Uterus (tissue), 4 donors: ENCODE measurements around the gene GATA6. TPM values are rescaled to one million over a fixed set of nuclear protein-coding genes. Genes with fewer than 3 reads are reported as not detected.

Source experiments
- DNase-seq, 2 donors: peaks; one replicate each; pipeline ENCODE4 v3.0.0-alpha.2; 2019 to 2020
- H3K27ac ChIP-seq, 2 donors: fragments of 200-600 bp; sonication (generic); 1 replicate in 1 of 2; 2 replicates in 1 of 2; pipeline ENCODE4 v1.5.1; 2016 to 2018
- H3K27me3 ChIP-seq, 2 donors: fragments of 200-600 bp; sonication (generic); one replicate each; pipeline ENCODE4 v1.5.1; 2018 to 2019; ENCODE audit warnings: control low read depth in 1 of 2
- H3K36me3 ChIP-seq, 2 donors: fragments of 200-600 bp; sonication (generic); one replicate each; pipeline ENCODE4 v1.5.1; 2019; ENCODE audit warnings: control low read depth in 1 of 2
- H3K4me1 ChIP-seq, 2 donors: fragments of 200-600 bp; sonication (generic); one replicate each; pipeline ENCODE4 v1.5.1; 2018 to 2019; ENCODE audit warnings: control low read depth in 1 of 2
- H3K4me3 ChIP-seq, 2 donors: fragments of 200-600 bp; sonication (generic); 1 replicate in 1 of 2; 2 replicates in 1 of 2; pipeline ENCODE4 v1.5.1; 2018 to 2019; ENCODE audit warnings: mild to moderate bottlenecking in 1 of 2
- H3K9me3 ChIP-seq, 2 donors: fragments of 200-600 bp; sonication (generic); one replicate each; pipeline ENCODE4 v1.5.1; 2019; ENCODE audit warnings: control low read depth in 1 of 2
- POLR2A ChIP-seq, 2 donors: fragments of 450-650 bp; IDR thresholded peaks; one replicate each; pipeline ENCODE4 v1.6.1; 2016; ENCODE audit warnings: antibody characterized with exemption in 2 of 2, mild to moderate bottlenecking in 1 of 2, moderate library complexity in 1 of 2
- intact Hi-C: fragments of 100-400 bp; cut with DNase I; formaldehyde crosslinking; loops from one replicate; pipeline ENCODE4 v1.15.1; 2023; ENCODE audit warnings: low total_unique reads
- total RNA-seq, 4 donors: library from RNA; depleted of rRNA in 3 of 4; stranded (reverse); fragments of >200 nt in 3 of 4; gene quantifications; one replicate each; pipeline versions ENCODE4 v1.1.0 to v1.2.4, GENCODE V29; 2014 to 2023
- TF ChIP-seq, protein P1 (sequence below), 4 experiments: fragments of 200-600 bp in 2 of 4; fragments of 450-650 bp in 2 of 4; sonication (generic) in 2 of 4; IDR thresholded peaks; one replicate each; pipeline ENCODE4 v1.5.1; 2016 to 2019; ENCODE audit warnings: antibody characterized with exemption in 4 of 4, mild to moderate bottlenecking in 2 of 4, moderate library complexity in 1 of 4
- donor health status: DM: yes; HTN: yes; CAD: no.

GATA6 gene
- total RNA-seq, 4 donors from 2014 or later, result 28.2 to 59.6 (median 39.5) TPM

DNA sequence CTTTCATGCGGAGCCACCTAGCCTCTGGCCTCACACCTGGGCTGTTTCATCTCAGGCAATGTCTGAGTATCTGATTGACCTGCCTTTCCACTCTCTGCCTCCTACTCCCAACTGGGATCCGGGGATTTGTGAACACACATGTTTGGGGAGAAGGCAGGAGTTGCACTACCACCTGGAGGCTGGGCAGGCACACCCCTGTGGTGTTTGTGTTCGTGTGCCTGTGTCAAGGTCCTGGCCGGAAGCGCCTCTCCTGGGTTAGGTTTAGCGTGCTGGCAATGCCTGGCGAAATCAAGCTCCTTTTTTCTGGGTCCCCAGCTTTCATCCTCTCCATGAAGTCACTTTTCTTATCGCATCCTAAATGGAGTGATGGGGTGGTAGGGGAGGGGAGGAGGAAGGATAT lies 63.9 kb downstream of the GATA6 start:
- Histone ChIP-seq H3K36me3 (no peaks in the 10 kb centered on the region), H3K4me3 (no peak overlapping the region), H3K27me3 (no peaks in the 10 kb centered on the region), H3K4me1 (no peaks in the 10 kb centered on the region), H3K9me3 (no peaks in the 10 kb centered on the region), H3K27ac (no peak overlapping the region)
- intact Hi-C loops, result no loop called here
- TF ChIP-seq, protein P1, sequence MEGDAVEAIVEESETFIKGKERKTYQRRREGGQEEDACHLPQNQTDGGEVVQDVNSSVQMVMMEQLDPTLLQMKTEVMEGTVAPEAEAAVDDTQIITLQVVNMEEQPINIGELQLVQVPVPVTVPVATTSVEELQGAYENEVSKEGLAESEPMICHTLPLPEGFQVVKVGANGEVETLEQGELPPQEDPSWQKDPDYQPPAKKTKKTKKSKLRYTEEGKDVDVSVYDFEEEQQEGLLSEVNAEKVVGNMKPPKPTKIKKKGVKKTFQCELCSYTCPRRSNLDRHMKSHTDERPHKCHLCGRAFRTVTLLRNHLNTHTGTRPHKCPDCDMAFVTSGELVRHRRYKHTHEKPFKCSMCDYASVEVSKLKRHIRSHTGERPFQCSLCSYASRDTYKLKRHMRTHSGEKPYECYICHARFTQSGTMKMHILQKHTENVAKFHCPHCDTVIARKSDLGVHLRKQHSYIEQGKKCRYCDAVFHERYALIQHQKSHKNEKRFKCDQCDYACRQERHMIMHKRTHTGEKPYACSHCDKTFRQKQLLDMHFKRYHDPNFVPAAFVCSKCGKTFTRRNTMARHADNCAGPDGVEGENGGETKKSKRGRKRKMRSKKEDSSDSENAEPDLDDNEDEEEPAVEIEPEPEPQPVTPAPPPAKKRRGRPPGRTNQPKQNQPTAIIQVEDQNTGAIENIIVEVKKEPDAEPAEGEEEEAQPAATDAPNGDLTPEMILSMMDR (IDR thresholded peaks at IDR 0.05), result no peak
- TF ChIP-seq POLR2A (IDR thresholded peaks at IDR 0.05), result no peak
- DNase-seq, result no peak

DNA sequence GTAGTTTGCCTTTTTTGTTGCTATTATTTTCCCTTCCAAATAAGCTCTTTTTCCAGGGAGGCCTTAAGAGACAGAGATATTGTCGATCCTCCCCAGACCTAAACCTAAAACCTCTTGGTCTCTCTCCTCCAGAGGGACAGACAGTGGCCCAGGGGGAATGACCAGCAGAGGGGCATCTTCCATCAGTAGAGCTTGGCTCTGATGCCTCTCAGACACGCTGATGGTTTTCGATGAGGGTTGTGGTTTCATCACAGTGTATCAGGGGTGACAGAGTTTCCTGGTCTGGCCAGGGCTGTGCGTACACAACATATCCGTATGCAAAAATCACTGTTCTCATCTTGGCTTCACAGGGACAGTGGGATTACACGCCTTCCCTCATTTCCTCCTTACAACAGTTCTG lies 68.6 kb downstream of the GATA6 start:
- intact Hi-C loops, result no loop called here
- TF ChIP-seq, protein P1 (IDR thresholded peaks at IDR 0.05), result no peak
- no peak for TF ChIP-seq POLR2A (IDR thresholded peaks at IDR 0.05)
- H3K27ac ChIP-seq, result no peak overlapping the region
- no peaks in the 10 kb centered on the region for H3K36me3 ChIP-seq
- no peaks in the 10 kb centered on the region for H3K27me3 ChIP-seq
- no peak overlapping the region for H3K4me3 ChIP-seq
- DNase-seq, result no peak
- H3K9me3 ChIP-seq, result no peaks in the 10 kb centered on the region
- no peaks in the 10 kb centered on the region for H3K4me1 ChIP-seq

DNA sequence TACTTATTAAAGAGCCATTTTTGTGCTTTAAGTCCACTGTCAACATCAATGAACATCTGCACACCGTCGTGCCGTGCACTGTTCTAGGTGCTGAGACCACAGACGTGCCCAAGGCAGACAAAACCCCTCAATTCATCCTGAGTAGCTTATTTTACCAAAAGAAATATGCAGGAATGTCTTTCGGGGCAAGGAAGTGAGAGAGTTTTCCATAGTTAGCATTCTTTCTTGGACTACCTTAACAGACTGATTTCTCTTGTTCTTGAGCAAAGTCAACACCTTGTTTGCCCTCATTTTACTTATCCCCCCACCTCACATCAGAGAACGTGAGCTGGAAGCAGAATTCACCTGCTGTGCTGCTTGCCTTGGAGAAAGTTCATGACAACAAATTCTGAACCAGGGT lies 69.3 kb downstream of the GATA6 start:
- Histone ChIP-seq H3K4me3 (no peak overlapping the region), H3K9me3 (no peaks in the 10 kb centered on the region), H3K4me1 (no peaks in the 10 kb centered on the region), H3K36me3 (no peaks in the 10 kb centered on the region), H3K27ac (no peak overlapping the region), H3K27me3 (no peaks in the 10 kb centered on the region)
- DNase-seq, result no peak
- intact Hi-C loops, result no loop called here
- TF ChIP-seq POLR2A (IDR thresholded peaks at IDR 0.05), result no peak
- TF ChIP-seq, protein P1 (IDR thresholded peaks at IDR 0.05), result no peak

DNA sequence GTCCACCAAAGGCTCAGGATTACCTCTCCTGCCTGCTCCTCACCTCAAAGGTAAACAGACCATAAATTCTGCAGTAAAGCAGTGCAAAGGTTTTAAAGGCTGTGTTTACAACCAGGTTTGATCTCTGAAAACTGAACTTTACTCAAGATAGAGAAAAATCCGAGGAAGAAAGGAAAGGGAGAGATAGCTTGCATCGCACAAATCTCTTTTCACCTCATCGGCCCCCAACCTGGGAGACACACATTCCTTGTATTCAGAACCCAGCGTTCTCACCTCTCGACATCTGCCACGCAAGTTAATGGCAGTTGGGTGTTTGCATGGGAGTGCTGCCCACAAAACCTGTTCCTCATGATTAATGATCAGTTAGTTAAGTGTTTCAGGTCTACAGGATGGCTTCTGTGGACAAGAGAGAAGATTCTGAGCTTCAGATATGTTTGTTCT lies 72.6 kb downstream of the GATA6 start:
- H3K4me3 ChIP-seq, result no peak overlapping the region
- no peaks in the 10 kb centered on the region for H3K36me3 ChIP-seq
- no peak for DNase-seq
- no peaks in the 10 kb centered on the region for H3K9me3 ChIP-seq
- no peaks in the 10 kb centered on the region for H3K4me1 ChIP-seq
- intact Hi-C loops, result no loop called here
- H3K27me3 ChIP-seq, result no peaks in the 10 kb centered on the region
- TF ChIP-seq, protein P1 (IDR thresholded peaks at IDR 0.05), result no peak
- TF ChIP-seq POLR2A (IDR thresholded peaks at IDR 0.05), result no peak
- no peak overlapping the region for H3K27ac ChIP-seq

DNA sequence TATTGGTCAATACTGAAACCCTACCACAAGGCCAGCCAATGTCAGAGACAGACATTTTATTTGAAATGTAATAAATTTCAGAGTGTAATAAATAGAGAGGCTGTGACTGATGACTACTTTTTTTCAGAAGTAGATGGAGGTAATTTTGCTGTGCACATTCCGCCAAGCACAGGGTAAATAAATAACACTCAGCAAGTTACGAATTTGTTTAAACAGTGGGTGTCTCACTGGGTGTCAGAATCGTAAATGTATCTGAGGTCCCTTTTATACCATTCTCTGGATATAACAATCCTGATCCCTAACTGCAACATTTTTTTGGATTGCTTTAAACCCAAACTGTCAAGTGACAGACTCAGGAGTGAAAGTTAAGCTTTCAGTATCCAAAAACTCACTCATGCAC lies 74.1 kb downstream of the GATA6 start:
- TF ChIP-seq, protein P1 (IDR thresholded peaks at IDR 0.05), result no peak
- TF ChIP-seq POLR2A (IDR thresholded peaks at IDR 0.05), result no peak
- intact Hi-C loops, result no loop called here
- DNase-seq, result no peak
- H3K4me3 ChIP-seq, result no peak overlapping the region
- H3K27me3 ChIP-seq, result no peaks in the 10 kb centered on the region
- no peaks in the 10 kb centered on the region for H3K9me3 ChIP-seq
- H3K4me1 ChIP-seq, result no peaks in the 10 kb centered on the region
- no peak overlapping the region for H3K27ac ChIP-seq
- H3K36me3 ChIP-seq, result no peaks in the 10 kb centered on the region
